GM19099 (cell line): ENCODE measurements around the gene PPFIBP1.

Experiments
- POLR2A ChIP-seq: IDR thresholded peaks from 3 replicates; pipeline ENCODE4 v1.6.1; 2011; ENCODE audit warnings: low read depth; ENCODE audit not compliant: insufficient read length; ENCODE audit errors: extremely low read depth

Gene PPFIBP1

DNA sequence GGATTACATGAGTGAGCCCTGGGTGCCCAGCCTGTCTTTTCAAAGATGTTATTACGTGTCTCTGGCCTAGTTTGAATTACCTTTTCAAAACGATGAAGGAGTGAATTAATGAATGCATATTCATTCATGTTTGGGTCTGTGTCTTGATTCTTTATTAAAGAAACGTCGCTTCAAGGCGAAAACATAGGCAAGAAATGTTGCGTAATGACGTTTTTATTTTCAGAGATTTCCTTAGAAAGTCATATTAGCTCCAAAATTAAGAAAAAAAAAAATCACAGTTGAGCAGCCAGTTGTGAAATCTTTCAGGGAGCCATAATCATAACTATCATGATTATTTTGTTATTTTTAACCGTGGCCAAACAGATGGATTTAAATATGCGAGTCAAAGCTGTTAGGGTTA, 3.5 kb downstream of the PPFIBP1 start:
- no peak for TF ChIP-seq POLR2A

DNA sequence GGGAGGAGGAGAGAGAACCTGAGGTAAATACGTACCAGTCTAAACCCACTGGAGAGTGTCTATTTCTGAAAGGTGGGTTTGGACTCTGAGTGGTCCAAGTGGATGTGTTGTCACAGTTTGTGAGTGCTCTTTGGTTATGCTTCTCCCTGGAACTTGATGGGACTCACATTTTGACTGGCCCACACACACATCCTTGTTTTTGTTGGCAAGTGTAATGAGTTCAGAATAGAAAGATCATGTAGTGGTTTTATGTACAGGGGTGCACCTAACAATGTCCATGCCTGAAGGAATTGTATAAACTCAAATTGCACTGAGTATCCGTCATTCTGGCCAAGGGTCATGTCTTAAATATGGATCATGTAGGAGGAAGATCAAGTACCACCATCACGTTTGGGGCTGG, 4.8 kb downstream of the PPFIBP1 start:
- no peak for TF ChIP-seq POLR2A

DNA sequence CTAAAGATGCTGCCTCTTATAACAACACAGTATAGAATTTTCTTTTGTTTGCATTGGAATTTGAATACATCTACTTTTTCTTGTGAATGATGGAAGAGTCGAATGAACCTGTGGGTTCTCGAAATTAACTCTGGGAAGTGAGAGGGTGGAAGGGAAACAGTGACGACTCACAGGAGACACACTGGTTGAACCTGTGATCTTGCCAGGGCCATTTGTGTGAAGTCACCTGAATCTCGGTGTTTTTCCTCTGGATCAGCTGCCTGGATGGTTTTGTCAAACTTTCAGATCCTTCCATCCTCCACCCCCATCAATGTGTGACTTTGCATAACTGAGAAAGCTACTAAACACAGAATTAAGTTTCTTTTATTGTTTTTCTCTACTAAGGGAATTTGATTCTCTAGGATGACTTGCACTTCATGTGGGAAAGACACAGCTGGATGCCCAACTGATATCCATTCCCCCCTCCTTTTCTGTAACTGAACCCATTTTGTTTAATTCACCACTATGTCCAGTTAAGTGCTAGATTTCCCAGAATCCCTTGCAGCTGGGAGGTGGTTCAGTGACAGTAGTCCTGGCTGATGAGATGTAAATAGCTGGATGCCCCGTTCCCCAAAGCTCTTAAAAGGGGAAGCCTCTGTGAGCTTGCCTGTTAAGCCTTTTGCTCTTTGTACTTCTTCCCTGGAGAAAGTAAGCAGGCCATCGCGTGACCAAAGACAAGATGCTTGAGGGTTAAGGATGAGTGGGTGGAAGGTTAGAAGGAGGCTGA, 6.3 kb downstream of the PPFIBP1 start:
- no peak for TF ChIP-seq POLR2A

DNA sequence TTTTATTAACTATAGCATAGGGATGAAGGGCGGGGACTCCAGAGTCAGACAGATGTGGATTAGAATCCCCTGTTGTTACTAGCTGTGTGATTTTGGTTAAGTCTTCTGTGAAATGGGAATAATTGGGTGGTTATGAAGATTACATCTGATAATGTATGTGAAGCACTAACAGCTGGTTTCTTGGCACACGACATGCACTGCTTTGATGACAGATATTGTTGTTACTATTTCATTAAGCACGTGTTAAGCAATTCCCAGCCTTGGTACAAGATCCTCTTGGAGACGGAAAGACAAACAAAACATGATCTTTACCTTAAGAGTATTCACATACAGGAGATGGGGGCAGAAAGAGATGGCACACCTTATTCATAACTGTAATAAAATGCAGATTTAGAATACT, 7.9 kb downstream of the PPFIBP1 start:
- TF ChIP-seq POLR2A, result no peak

DNA sequence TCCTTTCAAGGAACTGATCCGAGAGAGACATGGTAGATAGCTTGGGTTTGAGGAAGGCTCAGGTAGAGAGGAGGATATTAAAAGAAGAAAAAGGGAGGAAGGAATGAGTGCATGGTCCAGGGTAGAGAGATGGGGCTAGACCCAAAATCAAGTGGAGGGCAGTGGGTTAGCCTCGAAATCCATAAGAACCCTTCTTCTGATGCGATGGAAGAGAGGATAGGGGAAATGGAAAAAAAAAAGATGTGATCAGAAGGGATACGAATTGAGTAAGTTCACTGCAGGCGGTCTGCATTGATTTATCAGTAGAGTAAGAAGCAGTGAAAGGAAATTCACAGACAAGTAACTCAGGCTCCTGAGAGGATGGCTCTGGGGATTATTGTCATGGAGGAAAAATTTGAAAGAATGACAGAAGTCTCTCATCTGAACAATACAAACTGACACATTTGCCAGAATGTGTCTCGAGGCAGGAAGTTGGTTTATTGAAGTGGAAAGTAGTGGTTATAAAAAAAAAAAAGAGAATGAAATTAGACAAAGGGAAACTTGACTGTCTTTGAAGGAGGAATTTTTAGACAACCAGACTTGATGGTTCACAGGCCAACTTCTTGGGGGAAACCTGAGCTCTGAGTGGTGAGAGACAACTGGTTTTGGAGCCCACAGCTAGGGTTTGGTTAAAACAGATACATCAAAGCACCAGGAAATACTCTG, 10.2 kb downstream of the PPFIBP1 start:
- no peak for TF ChIP-seq POLR2A

DNA sequence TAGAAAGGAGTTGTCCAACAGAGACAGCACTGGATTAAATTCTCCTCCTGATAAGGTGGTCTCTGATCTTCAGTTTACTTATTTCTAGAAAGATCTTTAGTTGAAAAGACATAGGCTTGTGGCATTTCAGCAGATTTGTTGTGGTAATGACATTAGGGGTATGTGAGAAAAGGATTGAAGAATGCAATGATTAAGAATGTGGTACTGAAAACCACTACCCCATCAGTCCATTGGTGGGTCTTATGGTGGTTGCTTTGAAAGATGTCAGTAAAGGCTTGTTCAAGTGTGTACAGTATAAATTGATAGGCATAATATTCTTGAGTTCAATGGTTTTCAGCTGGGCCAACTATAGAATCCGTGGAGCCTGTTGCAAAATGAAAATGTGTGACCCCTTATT, 10.8 kb downstream of the PPFIBP1 start:
- TF ChIP-seq POLR2A, result no peak

DNA sequence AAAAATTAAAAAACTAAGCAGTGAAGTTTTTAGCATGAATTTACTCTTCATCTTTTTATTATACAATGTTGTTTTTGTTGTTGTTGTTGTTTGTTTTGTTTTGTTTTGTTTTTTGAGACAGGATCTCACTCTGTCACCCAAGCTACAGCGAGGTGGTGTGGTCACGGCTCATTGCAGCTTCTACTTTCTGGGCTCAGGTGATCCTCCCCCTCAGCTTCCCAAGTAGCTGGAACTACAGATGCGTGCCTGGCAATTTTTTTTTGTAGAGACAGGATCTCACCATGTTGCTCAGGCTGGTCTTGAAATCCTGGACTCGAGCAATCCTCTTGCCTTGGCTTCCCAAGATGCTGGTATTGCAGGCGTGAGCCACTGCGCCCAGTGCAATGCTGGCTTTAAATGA, 11.3 kb downstream of the PPFIBP1 start:
- TF ChIP-seq POLR2A, result no peak

DNA sequence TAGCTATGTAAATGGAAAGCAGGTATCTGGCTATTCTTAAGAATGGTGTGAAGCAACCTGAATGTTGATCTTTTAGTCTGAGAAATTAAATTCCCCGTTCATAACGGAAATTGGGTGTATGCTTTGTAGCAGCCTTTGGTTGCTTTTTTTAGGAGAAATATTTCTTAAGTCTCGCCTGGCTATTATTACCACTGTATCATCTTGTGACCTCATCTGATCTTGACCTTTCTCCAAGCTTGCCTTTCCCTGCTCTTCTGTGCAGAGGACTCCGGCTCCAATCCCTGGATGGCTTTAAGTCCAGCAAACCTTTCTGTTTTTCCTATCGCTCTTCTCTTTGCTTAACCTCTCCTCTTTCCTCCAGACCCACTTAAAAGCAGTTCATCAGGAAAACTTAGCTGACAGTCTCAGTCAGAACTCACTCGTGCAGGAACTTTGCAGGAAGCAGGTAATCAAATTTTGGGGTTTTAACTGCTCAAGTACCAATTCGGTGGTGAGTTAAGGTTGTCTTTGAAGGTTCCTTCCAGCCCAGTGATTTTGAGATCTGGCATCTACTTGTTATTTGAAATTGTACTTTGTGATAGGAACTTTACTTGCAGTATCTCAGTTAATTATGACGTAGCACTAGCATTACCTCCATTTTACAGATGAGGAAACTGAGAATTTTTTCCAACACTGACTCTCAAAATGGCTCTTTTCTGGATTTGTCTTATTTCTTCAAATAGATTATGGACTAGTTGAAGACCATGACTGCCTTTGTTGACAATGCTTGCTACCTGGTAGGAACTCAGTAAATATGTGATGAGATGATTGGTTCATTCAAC, 14.1 kb downstream of the PPFIBP1 start:
- TF ChIP-seq POLR2A, result no peak

DNA sequence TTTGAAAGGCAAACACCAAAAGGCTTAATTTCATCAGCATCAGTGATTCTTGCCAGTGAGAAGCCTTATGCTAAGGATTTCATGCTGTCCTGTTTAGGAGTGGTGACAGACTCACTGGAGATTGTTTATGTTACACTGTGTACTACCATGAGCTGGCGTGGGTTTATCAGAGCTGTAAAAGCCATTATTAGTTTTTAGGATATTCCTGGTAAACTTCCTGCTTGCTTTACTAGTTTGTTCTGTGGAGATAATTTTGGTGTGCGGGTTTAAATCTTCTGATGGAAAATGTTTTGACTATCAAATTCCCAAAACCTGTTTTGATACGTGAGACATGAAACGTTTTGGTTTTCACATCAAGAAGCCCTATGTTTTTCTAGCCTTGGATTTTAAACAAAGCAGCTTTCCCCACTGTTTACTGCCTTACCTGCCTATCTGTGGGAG, 15.2 kb downstream of the PPFIBP1 start:
- no peak for TF ChIP-seq POLR2A

DNA sequence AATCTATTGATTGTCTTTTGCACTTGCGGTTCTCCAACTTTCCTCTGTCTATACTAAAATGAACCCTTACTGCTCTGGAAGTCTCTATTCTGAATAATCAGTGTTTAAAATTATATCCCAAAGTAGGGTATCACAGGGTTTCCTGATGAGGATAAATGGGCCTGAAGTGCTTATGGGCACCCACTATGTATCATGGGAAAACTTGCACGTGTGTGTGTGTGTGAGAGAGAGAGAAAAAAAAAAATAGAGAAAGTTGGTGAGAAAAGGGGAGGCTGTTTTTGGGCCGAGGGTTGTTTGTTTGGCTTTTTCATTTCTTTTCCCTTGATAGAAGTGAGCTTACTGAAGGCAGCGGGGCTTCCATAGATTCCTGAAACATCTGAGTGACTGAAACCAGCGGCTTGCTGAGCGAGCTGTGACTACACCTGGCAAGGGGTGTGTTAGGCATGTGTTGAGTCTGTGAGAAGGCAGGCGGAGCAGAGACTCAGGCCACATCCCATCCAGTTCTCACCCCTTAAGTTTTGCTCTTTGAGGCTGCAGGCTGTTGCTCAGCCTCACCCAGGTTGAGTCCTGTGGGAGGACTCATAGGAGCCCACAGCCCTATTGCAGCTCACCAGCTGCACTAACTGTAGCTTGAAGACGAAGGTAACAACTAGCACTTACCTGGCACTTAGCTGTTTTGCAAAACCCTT, 17.2 kb downstream of the PPFIBP1 start:
- TF ChIP-seq POLR2A, result no peak

DNA sequence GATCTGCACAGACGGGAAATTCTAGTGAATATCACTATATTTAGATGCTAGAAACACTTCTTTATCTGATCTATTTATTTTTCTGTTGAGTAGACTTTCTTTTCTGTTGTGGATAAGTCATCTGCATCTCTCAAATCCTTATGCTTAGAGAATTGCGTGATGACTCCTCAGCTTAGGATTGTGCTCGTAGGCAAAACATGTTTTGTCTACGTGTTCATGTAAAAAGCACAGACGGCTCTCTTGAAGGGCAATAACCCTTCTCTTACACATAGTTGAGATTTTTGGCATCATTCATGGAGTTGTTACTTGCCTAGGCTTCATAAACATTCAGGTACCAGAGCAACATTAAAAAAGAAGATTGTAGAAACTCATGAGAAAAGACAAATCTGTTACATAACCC, 18.6 kb downstream of the PPFIBP1 start:
- no peak for TF ChIP-seq POLR2A

DNA sequence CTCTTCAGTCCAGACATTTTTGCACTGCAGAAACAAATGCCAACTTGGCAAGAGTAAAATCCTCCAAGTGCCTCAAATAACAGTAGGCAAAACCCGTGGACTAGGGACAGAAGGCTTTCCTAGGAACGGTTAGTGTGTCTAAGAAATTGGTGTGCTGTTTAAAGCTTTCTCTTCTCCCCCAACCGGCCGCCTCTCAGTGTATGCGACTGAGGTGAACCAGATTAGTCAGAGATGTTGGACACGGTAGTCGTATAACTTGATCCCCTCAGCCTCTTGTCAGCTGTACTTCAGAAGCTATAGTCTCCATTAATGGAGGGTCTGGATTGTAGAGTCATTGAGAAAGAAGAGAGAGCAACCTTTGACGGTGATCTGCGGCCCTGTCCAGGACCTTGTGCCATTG, 21.7 kb downstream of the PPFIBP1 start:
- no peak for TF ChIP-seq POLR2A

DNA sequence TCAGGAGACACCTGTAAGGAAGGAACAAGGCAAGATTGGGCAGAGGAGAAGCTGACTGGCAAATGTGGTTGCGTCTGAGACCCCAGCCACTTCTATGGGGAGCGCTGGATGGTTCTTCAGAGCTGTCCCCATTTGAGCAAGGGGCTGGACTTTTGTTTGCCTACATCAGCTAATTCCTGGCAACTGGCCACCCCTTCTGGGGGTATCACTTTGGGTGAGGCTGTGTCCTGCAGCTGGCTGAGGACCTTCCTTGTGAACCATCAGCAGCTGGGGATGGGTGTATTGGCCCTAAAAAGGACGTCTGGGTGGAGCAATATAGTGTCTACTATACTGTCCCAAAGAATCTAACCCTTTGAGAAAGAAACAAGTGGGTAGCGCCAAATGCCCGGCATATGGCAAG, 23.6 kb downstream of the PPFIBP1 start:
- TF ChIP-seq POLR2A, result no peak

DNA sequence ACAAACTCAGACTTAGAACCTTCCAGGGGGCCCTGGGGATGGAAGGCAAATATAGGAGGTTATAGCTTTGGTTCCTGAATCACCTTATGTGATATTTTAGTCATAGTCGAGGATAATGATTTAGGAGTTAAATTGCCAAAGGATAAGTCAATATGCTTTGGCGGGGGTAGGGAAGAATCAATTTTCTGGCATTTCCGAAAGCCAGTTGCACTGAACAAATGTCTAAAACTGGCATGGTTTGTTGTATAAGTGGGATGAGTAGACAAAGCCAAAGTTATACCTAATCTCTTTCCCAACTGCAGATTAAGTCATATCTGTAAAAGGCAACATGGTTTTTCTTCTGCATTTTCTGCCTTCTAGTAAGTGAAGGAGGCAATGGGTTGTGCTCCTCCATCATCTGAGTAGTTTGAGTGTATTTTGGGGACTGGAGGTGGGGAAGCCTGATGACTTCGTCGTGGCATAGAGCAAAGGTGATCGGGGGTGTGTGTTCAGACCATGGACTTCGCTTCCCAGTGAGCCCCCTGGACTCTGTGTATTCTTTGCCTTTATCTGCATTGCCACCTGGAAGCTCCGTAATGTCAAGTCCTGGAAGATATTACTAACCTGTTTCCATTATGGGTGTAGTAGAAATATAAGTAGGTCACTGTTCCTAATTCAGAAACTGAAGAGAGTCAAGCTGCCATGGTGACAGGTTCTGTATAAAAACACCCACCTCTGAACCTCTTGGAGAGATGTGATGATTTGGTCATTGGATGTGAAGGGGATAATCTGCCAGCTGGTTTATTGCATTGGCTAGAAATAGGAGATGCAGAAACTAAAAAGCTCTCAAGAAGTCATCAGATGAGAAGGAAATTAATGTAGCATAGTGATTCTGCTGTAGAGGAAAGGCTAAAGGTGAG, 24.5 kb downstream of the PPFIBP1 start:
- no peak for TF ChIP-seq POLR2A
